Vagina (tissue), 2 donors: ENCODE measurements around the gene FBXO7. TPM values are rescaled to one million over a fixed set of nuclear protein-coding genes. Genes with fewer than 3 reads are reported as not detected.

Source experiments
- DNase-seq, 2 donors: peaks; one replicate each; pipeline ENCODE4 v3.0.0-alpha.2; 2017; ENCODE audit errors: extremely low spot score in 2 of 2
- H3K27ac ChIP-seq: fragments of 200-600 bp; sonication (generic); one replicate; pipeline ENCODE4 v1.5.1; 2019
- H3K27me3 ChIP-seq: fragments of 200-600 bp; sonication (generic); one replicate; pipeline ENCODE4 v1.5.1; 2019
- H3K36me3 ChIP-seq, 2 donors: fragments of 200-600 bp; sonication (generic); one replicate each; pipeline ENCODE4 v1.5.1; 2017 to 2019
- H3K4me1 ChIP-seq: fragments of 200-600 bp; sonication (generic); one replicate; pipeline ENCODE4 v1.5.1; 2019
- H3K4me3 ChIP-seq, 2 donors: fragments of 200-600 bp; sonication (generic); 1 replicate in 1 of 2; 2 replicates in 1 of 2; pipeline ENCODE4 v1.5.1; 2016 to 2019
- H3K9me3 ChIP-seq: fragments of 200-600 bp; sonication (generic); one replicate; pipeline ENCODE4 v1.5.1; 2019
- POLR2A ChIP-seq, 2 donors: fragments of 450-650 bp; IDR thresholded peaks; one replicate each; pipeline ENCODE4 v1.6.1; 2017; ENCODE audit warnings: antibody characterized with exemption in 2 of 2, mild to moderate bottlenecking in 2 of 2, moderate library complexity in 2 of 2
- POLR2AphosphoS5 ChIP-seq, 2 donors: sonication (generic); formaldehyde crosslinking; IDR thresholded peaks; one replicate each; pipeline ENCODE4 v1.9.0; 2017; ENCODE audit warnings: antibody characterized with exemption in 2 of 2, mild to moderate bottlenecking in 2 of 2, low read depth in 1 of 2; ENCODE audit not compliant: insufficient read depth in 1 of 2
- intact Hi-C: fragments of 100-400 bp; cut with DNase I; formaldehyde crosslinking; loops from one replicate; pipeline ENCODE4 v1.15.1; 2023
- total RNA-seq: library from RNA; depleted of rRNA; stranded (reverse); fragments of >200 nt; gene quantifications from one replicate; pipeline ENCODE4 v1.2.3, GENCODE V29; 2016
- TF ChIP-seq, protein P1 (sequence below), 3 experiments: fragments of 450-650 bp in 2 of 3; fragments of 200-600 bp in 1 of 3; sonication (generic) in 1 of 3; IDR thresholded peaks; one replicate each; pipeline ENCODE4 v1.5.1; 2017 to 2019; ENCODE audit warnings: antibody characterized with exemption in 3 of 3, mild to moderate bottlenecking in 2 of 3, moderate library complexity in 2 of 3

Gene FBXO7
- total RNA-seq = 70.2 TPM

- H3K4me1 ChIP-seq = peaks cover 44% of the 10 kb centered on the region
- peak within 1 kb of the TSS; percentile 100 for H3K27ac ChIP-seq
- peak in 1 of 2 donors; percentile 92 for DNase-seq
- TF ChIP-seq, protein P1, sequence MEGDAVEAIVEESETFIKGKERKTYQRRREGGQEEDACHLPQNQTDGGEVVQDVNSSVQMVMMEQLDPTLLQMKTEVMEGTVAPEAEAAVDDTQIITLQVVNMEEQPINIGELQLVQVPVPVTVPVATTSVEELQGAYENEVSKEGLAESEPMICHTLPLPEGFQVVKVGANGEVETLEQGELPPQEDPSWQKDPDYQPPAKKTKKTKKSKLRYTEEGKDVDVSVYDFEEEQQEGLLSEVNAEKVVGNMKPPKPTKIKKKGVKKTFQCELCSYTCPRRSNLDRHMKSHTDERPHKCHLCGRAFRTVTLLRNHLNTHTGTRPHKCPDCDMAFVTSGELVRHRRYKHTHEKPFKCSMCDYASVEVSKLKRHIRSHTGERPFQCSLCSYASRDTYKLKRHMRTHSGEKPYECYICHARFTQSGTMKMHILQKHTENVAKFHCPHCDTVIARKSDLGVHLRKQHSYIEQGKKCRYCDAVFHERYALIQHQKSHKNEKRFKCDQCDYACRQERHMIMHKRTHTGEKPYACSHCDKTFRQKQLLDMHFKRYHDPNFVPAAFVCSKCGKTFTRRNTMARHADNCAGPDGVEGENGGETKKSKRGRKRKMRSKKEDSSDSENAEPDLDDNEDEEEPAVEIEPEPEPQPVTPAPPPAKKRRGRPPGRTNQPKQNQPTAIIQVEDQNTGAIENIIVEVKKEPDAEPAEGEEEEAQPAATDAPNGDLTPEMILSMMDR (IDR thresholded peaks at IDR 0.05) = peak; percentile 4 to 47 (median 23)
- TF ChIP-seq POLR2AphosphoS5 (IDR thresholded peaks at IDR 0.05; ENCODE audit: insufficient read depth in 1 of 2, low read depth in 1 of 2) (peak; percentile 86 to 90), POLR2A (IDR thresholded peaks at IDR 0.05) (peak in 1 of 2 donors; percentile 66)
- no peaks in the 10 kb centered on the region for H3K27me3 ChIP-seq
- no peaks in the 10 kb centered on the region for H3K9me3 ChIP-seq
- intact Hi-C loops = no loop called here
- no peaks in the 10 kb centered on the region for H3K36me3 ChIP-seq
- H3K4me3 ChIP-seq = peak within 1 kb of the TSS; percentile 95 to 97
Measured at GRCh38 chr22:32474635-32475467, at the start of gene FBXO7. FBXO7 (plus strand) TSS chr22:32474811; CDS start chr22:32475003, 192 bp downstream.

GRCh38 chr22:32426881-32427280, 47.7 kb upstream of the FBXO7 start:
- TF ChIP-seq POLR2AphosphoS5 (IDR thresholded peaks at IDR 0.05; ENCODE audit: insufficient read depth in 1 of 2, low read depth in 1 of 2) (no peak), POLR2A (IDR thresholded peaks at IDR 0.05) (no peak)
- TF ChIP-seq, protein P1 (IDR thresholded peaks at IDR 0.05) = no peak
- DNase-seq = no peak
- intact Hi-C loops = no loop called here
- no peaks in the 10 kb centered on the region for H3K36me3 ChIP-seq
- H3K27me3 ChIP-seq = no peaks in the 10 kb centered on the region
- H3K4me1 ChIP-seq = no peaks in the 10 kb centered on the region
- no peaks in the 10 kb centered on the region for H3K9me3 ChIP-seq
- no peak overlapping the region for H3K4me3 ChIP-seq
- no peak overlapping the region for H3K27ac ChIP-seq

- Histone ChIP-seq H3K27ac (no peak overlapping the region), H3K27me3 (no peaks in the 10 kb centered on the region), H3K4me3 (no peak overlapping the region), H3K4me1 (no peaks in the 10 kb centered on the region), H3K36me3 (no peaks in the 10 kb centered on the region), H3K9me3 (no peaks in the 10 kb centered on the region)
- no peak for DNase-seq
- TF ChIP-seq POLR2AphosphoS5 (IDR thresholded peaks at IDR 0.05; ENCODE audit: insufficient read depth in 1 of 2, low read depth in 1 of 2) (no peak), POLR2A (IDR thresholded peaks at IDR 0.05) (no peak)
- TF ChIP-seq, protein P1 (IDR thresholded peaks at IDR 0.05) = no peak
- intact Hi-C loops = no loop called here
Measured at GRCh38 chr22:32430352-32430751, 44.3 kb upstream of the FBXO7 start.

GRCh38 chr22:32444068-32444467, 30.5 kb upstream of the FBXO7 start:
- no peak for TF ChIP-seq POLR2A (IDR thresholded peaks at IDR 0.05)
- TF ChIP-seq POLR2AphosphoS5 (IDR thresholded peaks at IDR 0.05; ENCODE audit: insufficient read depth in 1 of 2, low read depth in 1 of 2) = no peak
- TF ChIP-seq, protein P1 (IDR thresholded peaks at IDR 0.05) = no peak
- intact Hi-C loops = no loop called here
- no peaks in the 10 kb centered on the region for H3K36me3 ChIP-seq
- H3K4me3 ChIP-seq = no peak overlapping the region
- no peaks in the 10 kb centered on the region for H3K27me3 ChIP-seq
- no peaks in the 10 kb centered on the region for H3K9me3 ChIP-seq
- no peaks in the 10 kb centered on the region for H3K4me1 ChIP-seq
- no peak for DNase-seq
- H3K27ac ChIP-seq = no peak overlapping the region

GRCh38 chr22:32446321-32446720, 28.3 kb upstream of the FBXO7 start:
- TF ChIP-seq POLR2A (IDR thresholded peaks at IDR 0.05) (no peak), POLR2AphosphoS5 (IDR thresholded peaks at IDR 0.05; ENCODE audit: insufficient read depth in 1 of 2, low read depth in 1 of 2) (no peak)
- TF ChIP-seq, protein P1 (IDR thresholded peaks at IDR 0.05) = no peak
- Histone ChIP-seq H3K36me3 (no peaks in the 10 kb centered on the region), H3K9me3 (no peaks in the 10 kb centered on the region), H3K27me3 (no peaks in the 10 kb centered on the region), H3K4me3 (no peak overlapping the region), H3K4me1 (no peaks in the 10 kb centered on the region), H3K27ac (no peak overlapping the region)
- DNase-seq = no peak
- intact Hi-C loops = no loop called here
